Lower lobe of right lung (tissue), 2 donors: ENCODE data around the gene RNF103. TPM values are rescaled to one million over a fixed set of nuclear protein-coding genes. Genes with fewer than 3 reads are reported as not detected.

Experiments used
- ATAC-seq, 2 donors: fragments of 200-7000 bp; cut with Tn5 transposase; one replicate each; pipeline ENCODE4 v1.9.1; 2020 to 2022; ENCODE audit warnings: mild to moderate bottlenecking in 2 of 2, moderate library complexity in 2 of 2
- DNase-seq: peaks from one replicate; pipeline ENCODE4 v3.0.0-alpha.2; 2020
- H3K27ac ChIP-seq: fragments of 200-600 bp; one replicate; pipeline ENCODE4 v1.8.0; 2022
- H3K27me3 ChIP-seq: fragments of 200-600 bp; one replicate; pipeline ENCODE4 v1.8.0; 2022; ENCODE audit warnings: low read depth
- H3K36me3 ChIP-seq: fragments of 200-600 bp; one replicate; pipeline ENCODE4 v1.8.0; 2022; ENCODE audit warnings: mild to moderate bottlenecking
- H3K4me1 ChIP-seq: fragments of 200-600 bp; one replicate; pipeline ENCODE4 v1.8.0; 2022
- H3K4me3 ChIP-seq: fragments of 200-600 bp; one replicate; pipeline ENCODE4 v1.8.0; 2022; ENCODE audit warnings: mild to moderate bottlenecking
- H3K9me3 ChIP-seq: fragments of 200-600 bp; one replicate; pipeline ENCODE4 v1.8.0; 2022
- intact Hi-C: fragments of 100-400 bp; cut with DNase I; formaldehyde crosslinking; loops from one replicate; pipeline ENCODE4 v1.11.0; 2022
- total RNA-seq: library from RNA; stranded (reverse); fragmentation: NEBNext Ultra II Directional; extraction: Animal tissue kit (Norgen Biotek cat#: 25700); gene quantifications from one replicate; pipeline ENCODE4 v1.2.1, GENCODE V29; 2021
- TF ChIP-seq, protein P1 (sequence below): fragments of 200-600 bp; IDR thresholded peaks from one replicate; pipeline ENCODE4 v1.8.0; 2022; ENCODE audit warnings: antibody characterized with exemption, mild to moderate bottlenecking
- donor health status: DM: no; HTN: yes; CAD: no; lungs with severe emphysema.

RNF103 gene
- total RNA-seq, 1 donor from 2014 or later: 23.3 TPM

DNA sequence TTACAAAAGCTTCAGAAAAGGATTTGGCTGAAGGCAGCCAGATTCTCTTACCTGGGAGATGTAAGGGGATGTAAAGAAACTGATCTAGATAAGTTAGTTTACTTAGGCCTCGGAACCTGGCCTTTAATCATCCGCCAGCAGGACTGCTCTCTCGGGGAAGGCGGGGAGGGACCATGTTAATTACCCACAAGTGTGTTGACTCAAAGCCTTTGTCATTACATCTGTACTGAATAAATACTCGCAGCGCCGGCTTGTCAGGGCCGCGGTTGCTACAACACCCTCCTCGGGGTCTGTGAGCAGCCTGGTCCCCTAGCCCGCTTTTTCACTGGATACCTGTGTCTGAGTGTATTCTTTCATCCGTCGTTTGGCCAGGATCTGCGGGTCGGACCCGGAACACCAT lies 67.2 kb downstream of the RNF103 start:
- no peaks in the 10 kb centered on the region for H3K27me3 ChIP-seq
- no peak for DNase-seq
- TF ChIP-seq, protein P1, sequence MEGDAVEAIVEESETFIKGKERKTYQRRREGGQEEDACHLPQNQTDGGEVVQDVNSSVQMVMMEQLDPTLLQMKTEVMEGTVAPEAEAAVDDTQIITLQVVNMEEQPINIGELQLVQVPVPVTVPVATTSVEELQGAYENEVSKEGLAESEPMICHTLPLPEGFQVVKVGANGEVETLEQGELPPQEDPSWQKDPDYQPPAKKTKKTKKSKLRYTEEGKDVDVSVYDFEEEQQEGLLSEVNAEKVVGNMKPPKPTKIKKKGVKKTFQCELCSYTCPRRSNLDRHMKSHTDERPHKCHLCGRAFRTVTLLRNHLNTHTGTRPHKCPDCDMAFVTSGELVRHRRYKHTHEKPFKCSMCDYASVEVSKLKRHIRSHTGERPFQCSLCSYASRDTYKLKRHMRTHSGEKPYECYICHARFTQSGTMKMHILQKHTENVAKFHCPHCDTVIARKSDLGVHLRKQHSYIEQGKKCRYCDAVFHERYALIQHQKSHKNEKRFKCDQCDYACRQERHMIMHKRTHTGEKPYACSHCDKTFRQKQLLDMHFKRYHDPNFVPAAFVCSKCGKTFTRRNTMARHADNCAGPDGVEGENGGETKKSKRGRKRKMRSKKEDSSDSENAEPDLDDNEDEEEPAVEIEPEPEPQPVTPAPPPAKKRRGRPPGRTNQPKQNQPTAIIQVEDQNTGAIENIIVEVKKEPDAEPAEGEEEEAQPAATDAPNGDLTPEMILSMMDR: no peak
- H3K4me3 ChIP-seq: no peak overlapping the region
- intact Hi-C loops: no loop called here
- H3K36me3 ChIP-seq: no peaks in the 10 kb centered on the region
- no peak for ATAC-seq
- H3K27ac ChIP-seq: no peak overlapping the region
- peaks cover 17% of the 10 kb centered on the region for H3K4me1 ChIP-seq
- no peaks in the 10 kb centered on the region for H3K9me3 ChIP-seq

Other genes starting within 250 kb of the RNF103 start
- 55.8 TPM for gene KDM3A, start 182.5 kb downstream of the RNF103 start, total RNA-seq
- 140 TPM for gene CHMP3, start 60.4 kb downstream of the RNF103 start, total RNA-seq
- gene RMND5A, start 96.4 kb upstream of the RNF103 start, total RNA-seq: 32.1 TPM
- 5.5 TPM for gene CD8A, start 167.0 kb upstream of the RNF103 start, total RNA-seq
- gene CD8B, start 238.0 kb upstream of the RNF103 start, total RNA-seq: 1.5 TPM